ENCODE data around the gene CREM.
"Not testable (repeated sequence)": the region's sequence is repeated elsewhere in the genome, so short reads cannot be mapped to it uniquely, and the experiment has no call there.

GRCh38 chr10:35080261-35080660 lies 46.4 kb upstream of the CREM start:
- not testable (repeated sequence) for TF ChIP-seq CTCF (IDR thresholded peaks at IDR 0.05 in 4 of 5, conservative IDR thresholded peaks at IDR 0.05 in 1 of 5); POLR2A (IDR thresholded peaks at IDR 0.05)

Data from gastrocnemius medialis (tissue), 4 donors.